Right atrium auricular region (tissue), 2 donors: Measurements from ENCODE around the gene SLC39A11. TPM values are rescaled to one million over a fixed set of nuclear protein-coding genes. Genes with fewer than 3 reads are reported as not detected.
"Not testable (repeated sequence)": the region's sequence is repeated elsewhere in the genome, so short reads cannot be mapped to it uniquely, and the experiment has no call there.

Experiments used
- DNase-seq: peaks from one replicate; pipeline ENCODE4 v3.0.0-alpha.2; 2019; ENCODE audit warnings: low spot score
- H3K27ac ChIP-seq, 2 donors: fragments of 200-600 bp; sonication (generic); 1 replicate in 1 of 2; 2 replicates in 1 of 2; pipeline ENCODE4 v1.5.1; 2016 to 2019
- H3K27me3 ChIP-seq, 2 donors: fragments of 200-600 bp; sonication (generic); one replicate each; pipeline versions ENCODE4 v1.5.1 to v1.6.0; 2017 to 2019
- H3K36me3 ChIP-seq: fragments of 200-600 bp; sonication (generic); one replicate; pipeline ENCODE4 v1.5.1; 2016
- H3K4me1 ChIP-seq, 2 donors: fragments of 200-600 bp; sonication (generic); one replicate each; pipeline versions ENCODE4 v1.5.1 to v1.6.0; 2017 to 2019
- H3K4me3 ChIP-seq, 2 donors: fragments of 200-600 bp; sonication (generic); 1 replicate in 1 of 2; 2 replicates in 1 of 2; pipeline ENCODE4 v1.5.1; 2017 to 2019; ENCODE audit warnings: mild to moderate bottlenecking in 1 of 2, moderate library complexity in 1 of 2
- H3K9me3 ChIP-seq, 2 donors: fragments of 200-600 bp; sonication (generic); one replicate each; pipeline ENCODE4 v1.5.1; 2019
- total RNA-seq, 2 donors: library from RNA; depleted of rRNA; stranded (reverse); fragments of >200 nt; gene quantifications; one replicate each; pipeline ENCODE4 v1.1.0, GENCODE V29; 2016
- TF ChIP-seq, protein P1 (sequence below), 2 donors: fragments of 200-600 bp; sonication (generic); IDR thresholded peaks; one replicate each; pipeline ENCODE4 v1.5.1; 2019; ENCODE audit warnings: antibody characterized with exemption in 2 of 2

Gene SLC39A11
- total RNA-seq, 2 donors from 2014 or later: 7.4 to 15.5 TPM

DNA sequence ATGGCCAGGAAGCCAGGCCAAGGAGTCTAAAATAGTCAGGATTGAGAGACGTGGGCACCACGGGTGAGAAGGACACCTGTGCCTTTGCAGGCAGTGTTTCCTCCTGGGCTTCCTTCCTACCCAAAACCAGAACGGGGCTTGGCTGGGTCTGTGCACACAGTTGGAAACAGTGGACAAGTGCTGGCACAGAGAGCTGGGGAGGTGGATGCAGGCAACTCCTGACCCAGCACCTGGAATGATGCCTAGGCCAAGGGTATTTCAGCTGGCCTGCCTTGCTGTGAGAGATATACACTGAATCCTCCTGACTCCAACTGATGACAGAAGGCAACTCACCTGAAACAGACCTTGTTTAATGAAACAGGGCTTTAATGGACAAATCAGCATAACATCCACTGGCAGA lies 186.2 kb downstream of the SLC39A11 start:
- TF ChIP-seq, protein P1, sequence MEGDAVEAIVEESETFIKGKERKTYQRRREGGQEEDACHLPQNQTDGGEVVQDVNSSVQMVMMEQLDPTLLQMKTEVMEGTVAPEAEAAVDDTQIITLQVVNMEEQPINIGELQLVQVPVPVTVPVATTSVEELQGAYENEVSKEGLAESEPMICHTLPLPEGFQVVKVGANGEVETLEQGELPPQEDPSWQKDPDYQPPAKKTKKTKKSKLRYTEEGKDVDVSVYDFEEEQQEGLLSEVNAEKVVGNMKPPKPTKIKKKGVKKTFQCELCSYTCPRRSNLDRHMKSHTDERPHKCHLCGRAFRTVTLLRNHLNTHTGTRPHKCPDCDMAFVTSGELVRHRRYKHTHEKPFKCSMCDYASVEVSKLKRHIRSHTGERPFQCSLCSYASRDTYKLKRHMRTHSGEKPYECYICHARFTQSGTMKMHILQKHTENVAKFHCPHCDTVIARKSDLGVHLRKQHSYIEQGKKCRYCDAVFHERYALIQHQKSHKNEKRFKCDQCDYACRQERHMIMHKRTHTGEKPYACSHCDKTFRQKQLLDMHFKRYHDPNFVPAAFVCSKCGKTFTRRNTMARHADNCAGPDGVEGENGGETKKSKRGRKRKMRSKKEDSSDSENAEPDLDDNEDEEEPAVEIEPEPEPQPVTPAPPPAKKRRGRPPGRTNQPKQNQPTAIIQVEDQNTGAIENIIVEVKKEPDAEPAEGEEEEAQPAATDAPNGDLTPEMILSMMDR (IDR thresholded peaks at IDR 0.05): no peak

DNA sequence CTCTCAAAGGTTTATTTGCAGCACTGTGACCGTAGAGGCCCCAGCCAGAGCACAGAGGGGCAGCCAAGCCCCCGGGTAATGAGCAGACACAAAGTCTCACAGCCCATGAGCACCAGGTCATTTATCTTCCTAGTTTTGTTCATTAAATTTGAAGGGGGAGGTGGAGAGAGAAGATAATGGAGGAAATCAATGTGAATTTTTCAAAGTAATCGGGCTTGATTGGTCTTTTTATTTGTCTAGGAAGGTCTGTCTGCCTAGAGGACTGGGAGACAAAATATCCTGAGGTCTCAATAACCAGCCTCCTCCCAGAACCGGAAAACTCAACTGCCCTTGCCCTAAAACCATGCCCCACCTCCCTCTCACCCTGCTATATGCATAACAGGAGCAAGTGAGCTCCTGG lies 189.0 kb downstream of the SLC39A11 start:
- DNase-seq: no peak
- Histone ChIP-seq H3K4me3 (no peak overlapping the region), H3K27me3 (no peaks in the 10 kb centered on the region), H3K4me1 (no peaks in the 10 kb centered on the region), H3K9me3 (no peaks in the 10 kb centered on the region), H3K36me3 (no peaks in the 10 kb centered on the region), H3K27ac (no peak overlapping the region)
- TF ChIP-seq, protein P1 (IDR thresholded peaks at IDR 0.05): no peak

More for the DNA sequence above, 186.2 kb downstream of the SLC39A11 start:
- H3K27ac ChIP-seq: no peak overlapping the region
- no peak overlapping the region for H3K4me3 ChIP-seq
- DNase-seq: no peak
- no peaks in the 10 kb centered on the region for H3K4me1 ChIP-seq
- H3K27me3 ChIP-seq: no peaks in the 10 kb centered on the region
- H3K36me3 ChIP-seq: no peaks in the 10 kb centered on the region
- H3K9me3 ChIP-seq: no peaks in the 10 kb centered on the region

DNA sequence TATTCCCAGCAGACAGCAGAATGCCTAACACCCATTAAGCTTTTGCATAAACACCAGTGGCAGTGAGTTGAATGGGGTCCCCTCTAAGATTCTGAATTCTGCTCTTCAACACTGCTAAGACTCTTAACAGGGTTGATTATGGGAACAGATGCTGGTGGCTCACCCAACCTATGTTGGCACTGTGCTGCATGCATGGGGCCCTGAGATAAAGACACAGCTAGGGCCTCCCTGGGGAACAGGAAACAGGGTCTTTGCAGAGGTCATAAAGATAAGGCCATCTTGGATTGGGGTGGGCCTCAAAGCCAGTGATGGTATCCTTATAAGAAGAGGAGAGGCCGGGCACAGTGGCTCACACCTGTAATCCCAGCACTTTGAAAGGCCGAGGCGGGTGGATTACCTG lies 190.8 kb downstream of the SLC39A11 start:
- no peak overlapping the region for H3K27ac ChIP-seq
- TF ChIP-seq, protein P1 (IDR thresholded peaks at IDR 0.05): no peak
- H3K36me3 ChIP-seq: no peaks in the 10 kb centered on the region
- H3K27me3 ChIP-seq: no peaks in the 10 kb centered on the region
- H3K4me1 ChIP-seq: no peaks in the 10 kb centered on the region
- DNase-seq: no peak
- H3K9me3 ChIP-seq: no peaks in the 10 kb centered on the region
- no peak overlapping the region for H3K4me3 ChIP-seq

DNA sequence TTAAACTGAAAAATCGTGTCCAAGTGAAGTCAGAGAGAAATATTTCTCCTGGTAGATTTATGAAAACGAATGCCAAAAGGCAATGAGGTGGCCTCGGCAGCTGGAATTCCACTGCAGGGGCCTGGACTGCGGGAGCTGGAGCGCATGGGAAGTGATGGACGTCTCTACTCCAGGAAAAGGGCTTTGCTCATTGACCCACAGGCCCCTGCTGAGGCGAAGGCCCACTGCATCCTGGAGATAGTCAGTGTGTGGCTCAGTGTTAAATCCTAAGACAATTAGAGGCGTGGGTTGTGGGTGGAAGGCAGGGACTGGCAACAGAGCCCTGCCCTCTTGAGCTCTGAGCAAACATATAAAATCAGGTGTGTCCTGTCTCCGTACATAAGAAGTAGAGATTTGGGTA lies 191.4 kb downstream of the SLC39A11 start:
- DNase-seq: no peak
- no peaks in the 10 kb centered on the region for H3K36me3 ChIP-seq
- no peaks in the 10 kb centered on the region for H3K9me3 ChIP-seq
- no peak overlapping the region for H3K4me3 ChIP-seq
- no peak overlapping the region for H3K27ac ChIP-seq
- TF ChIP-seq, protein P1 (IDR thresholded peaks at IDR 0.05): no peak
- H3K4me1 ChIP-seq: no peaks in the 10 kb centered on the region
- H3K27me3 ChIP-seq: no peaks in the 10 kb centered on the region

DNA sequence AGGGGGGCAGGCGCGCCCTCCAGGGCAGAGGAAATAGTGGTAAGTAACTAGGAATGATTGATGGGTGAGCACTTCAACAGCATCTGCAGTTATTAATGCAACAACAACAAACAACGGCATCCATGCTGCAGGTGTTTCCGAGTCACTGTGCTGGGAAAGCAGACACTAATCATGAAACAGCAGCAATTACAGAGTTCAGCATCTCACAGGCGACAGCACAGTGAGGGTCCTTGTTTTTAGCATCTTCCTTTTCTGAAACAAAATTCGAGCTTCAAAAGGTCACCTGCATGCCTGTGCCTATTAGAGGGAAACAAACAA lies 191.9 kb downstream of the SLC39A11 start:
- TF ChIP-seq, protein P1 (IDR thresholded peaks at IDR 0.05): no peak
- H3K9me3 ChIP-seq: no peaks in the 10 kb centered on the region
- H3K36me3 ChIP-seq: no peaks in the 10 kb centered on the region
- no peaks in the 10 kb centered on the region for H3K4me1 ChIP-seq
- no peak overlapping the region for H3K4me3 ChIP-seq
- DNase-seq: no peak
- no peak overlapping the region for H3K27ac ChIP-seq
- H3K27me3 ChIP-seq: no peaks in the 10 kb centered on the region

DNA sequence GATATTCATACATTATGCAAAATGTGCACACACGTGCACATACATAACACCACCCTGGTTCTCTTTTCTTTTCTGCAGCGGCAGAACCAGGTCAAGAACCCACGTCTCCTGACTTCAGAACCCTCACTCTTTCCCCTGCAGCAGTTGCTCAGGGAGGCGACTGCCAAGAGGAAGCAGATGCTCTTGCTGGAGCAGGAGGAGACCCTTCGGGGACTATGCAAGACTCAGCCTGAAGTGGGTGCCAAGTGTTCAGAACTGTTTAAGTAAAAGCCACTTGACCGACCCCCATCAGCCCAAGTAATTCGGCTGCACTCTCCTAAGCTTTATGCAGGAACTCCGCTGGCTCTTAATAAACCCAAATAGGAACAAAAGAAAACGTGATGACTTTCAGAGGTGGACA lies 193.8 kb downstream of the SLC39A11 start:
- Histone ChIP-seq H3K27ac (no peak overlapping the region), H3K27me3 (no peaks in the 10 kb centered on the region), H3K4me3 (no peak overlapping the region), H3K36me3 (no peaks in the 10 kb centered on the region), H3K4me1 (no peaks in the 10 kb centered on the region), H3K9me3 (no peaks in the 10 kb centered on the region)
- TF ChIP-seq, protein P1 (IDR thresholded peaks at IDR 0.05): no peak
- DNase-seq: no peak

DNA sequence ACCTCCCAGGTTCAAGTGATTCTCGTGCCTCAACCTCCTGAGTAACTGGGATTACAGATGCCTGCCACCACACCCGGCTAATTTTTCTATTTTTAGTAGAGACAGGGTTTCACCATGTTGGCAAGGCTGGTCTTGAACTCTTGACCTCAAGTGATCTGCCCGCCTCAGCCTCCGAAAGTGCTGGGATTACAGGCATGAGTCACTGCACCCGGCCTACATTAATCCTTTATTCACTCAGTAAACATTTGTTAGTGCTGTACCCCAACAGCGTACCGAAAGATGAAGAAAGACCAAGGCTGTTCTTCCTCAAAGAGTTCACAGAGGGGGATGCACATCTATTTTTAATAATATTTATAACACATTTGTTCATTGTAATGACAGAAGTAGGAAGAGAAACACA lies 196.2 kb downstream of the SLC39A11 start:
- not testable (repeated sequence) for H3K9me3 ChIP-seq, DNase-seq, H3K36me3 ChIP-seq, H3K4me3 ChIP-seq, H3K27ac ChIP-seq, H3K27me3 ChIP-seq, H3K4me1 ChIP-seq
